GM19455 (cell line): Measurements from ENCODE around the gene AP1M1.
"Not testable (repeated sequence)": the region's sequence is repeated elsewhere in the genome, so short reads cannot be mapped to it uniquely, and the experiment has no call there.

Source experiments
- ATAC-seq: cut with Tn5 transposase; IDR thresholded peaks from one replicate; pipeline ENCODE4 v1.9.1; 2021; ENCODE audit not compliant: unreplicated experiment

AP1M1 gene

GRCh38 chr19:16260812-16261161, 63.1 kb downstream of the AP1M1 start:
- no peak for ATAC-seq

GRCh38 chr19:16261584-16262368, 64.1 kb downstream of the AP1M1 start:
- ATAC-seq = no peak

- ATAC-seq = no peak
These were observed 64.9 kb downstream of the AP1M1 start for GRCh38 chr19:16262618-16263017.

- no peak for ATAC-seq
These were observed 65.5 kb downstream of the AP1M1 start for GRCh38 chr19:16263141-16263761.

GRCh38 chr19:16265205-16265604, 67.5 kb downstream of the AP1M1 start:
- ATAC-seq = no peak

- no peak for ATAC-seq
These were observed 68.3 kb downstream of the AP1M1 start for GRCh38 chr19:16265890-16266585.

GRCh38 chr19:16266586-16266942, 68.9 kb downstream of the AP1M1 start:
- no peak for ATAC-seq

- ATAC-seq = no peak
These were observed 71.1 kb downstream of the AP1M1 start for GRCh38 chr19:16268676-16269319.

GRCh38 chr19:16272945-16273344, 75.2 kb downstream of the AP1M1 start:
- ATAC-seq = no peak

- no peak for ATAC-seq
These were observed 76.7 kb downstream of the AP1M1 start for GRCh38 chr19:16274447-16274846.

GRCh38 chr19:16280306-16280705, 82.6 kb downstream of the AP1M1 start:
- no peak for ATAC-seq

- no peak for ATAC-seq
These were observed 84.0 kb downstream of the AP1M1 start for GRCh38 chr19:16281743-16282142.

GRCh38 chr19:16283210-16284061, 85.7 kb downstream of the AP1M1 start:
- no peak for ATAC-seq

GRCh38 chr19:16284505-16284904, 86.8 kb downstream of the AP1M1 start:
- ATAC-seq = no peak

- not testable (repeated sequence) for ATAC-seq
These were observed 87.4 kb downstream of the AP1M1 start for GRCh38 chr19:16285079-16285478.

GRCh38 chr19:16285769-16286498, 88.2 kb downstream of the AP1M1 start:
- no peak for ATAC-seq

GRCh38 chr19:16288544-16288943, 90.8 kb downstream of the AP1M1 start:
- no peak for ATAC-seq

- ATAC-seq = no peak
These were observed 91.9 kb downstream of the AP1M1 start for GRCh38 chr19:16289594-16289993.

GRCh38 chr19:16290692-16291091, 93.0 kb downstream of the AP1M1 start:
- ATAC-seq = no peak
